GM21528 (cell line): ENCODE results near the gene PCDH8.

ENCODE experiments used
- ATAC-seq: cut with Tn5 transposase; IDR thresholded peaks from one replicate; pipeline ENCODE4 v1.9.1; 2021; ENCODE audit warnings: mild to moderate bottlenecking, moderate library complexity; ENCODE audit not compliant: unreplicated experiment, low FRiP score

PCDH8 gene

GRCh38 chr13:52850396-52851136 is 2.1 kb upstream of the PCDH8 start:
- ATAC-seq, result peak; percentile 50

DNA sequence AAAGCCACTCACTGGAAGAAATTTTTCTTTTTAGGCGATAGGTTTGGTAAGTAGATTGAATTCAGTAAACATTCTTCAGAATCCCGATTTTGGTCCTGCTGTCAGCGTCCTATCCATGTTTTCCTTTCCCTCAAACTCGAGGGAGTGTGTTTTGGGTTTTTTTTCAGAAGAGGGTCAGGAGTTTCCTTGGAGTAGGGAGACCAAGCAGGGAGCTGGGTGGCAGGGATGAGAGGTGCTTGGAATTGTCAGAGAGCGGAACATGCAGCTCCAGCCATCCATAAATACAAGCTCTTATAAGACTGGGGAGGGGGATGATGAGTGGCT is 1.6 kb upstream of the PCDH8 start:
- ATAC-seq, result no peak

DNA sequence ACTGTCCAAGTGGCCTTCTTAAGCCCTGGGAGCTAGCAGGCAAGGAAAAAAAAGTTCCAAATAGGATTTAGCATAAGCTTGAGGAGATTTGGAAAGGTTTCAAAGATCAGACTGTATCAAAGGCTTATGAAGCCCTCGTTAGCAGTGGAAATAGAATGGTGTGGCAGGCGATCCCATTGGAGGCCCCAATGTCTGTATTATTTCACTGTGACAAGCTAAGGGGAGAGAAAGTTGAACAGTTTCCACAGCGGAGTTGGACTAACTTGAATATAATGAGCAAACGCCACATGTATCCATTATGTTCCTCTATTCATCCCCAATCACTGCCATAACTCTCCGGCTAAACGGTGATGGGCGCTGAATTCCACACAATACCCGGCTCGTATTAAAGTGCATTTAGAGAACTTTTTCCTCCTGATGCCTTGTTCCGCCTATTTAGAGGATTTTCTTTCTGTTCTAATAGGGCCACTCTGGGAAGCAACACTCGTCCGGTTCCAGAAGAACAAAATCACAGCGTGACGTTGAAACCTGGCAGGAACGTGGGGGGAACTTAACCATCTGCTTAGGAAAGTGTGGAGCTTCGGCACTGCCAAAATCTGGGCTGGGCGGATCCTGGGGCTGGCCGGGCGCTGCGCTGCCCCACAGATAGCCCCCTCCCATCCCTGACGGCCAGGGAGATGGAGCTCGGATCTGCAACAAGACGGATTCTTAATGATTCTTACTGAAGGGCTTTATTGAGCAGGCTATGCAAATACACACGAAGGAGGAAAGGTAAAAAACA is 1.0 kb upstream of the PCDH8 start:
- ATAC-seq, result no peak

GRCh38 chr13:52847682-52848432 is 583 bp downstream of the PCDH8 start:
- no peak for ATAC-seq

DNA sequence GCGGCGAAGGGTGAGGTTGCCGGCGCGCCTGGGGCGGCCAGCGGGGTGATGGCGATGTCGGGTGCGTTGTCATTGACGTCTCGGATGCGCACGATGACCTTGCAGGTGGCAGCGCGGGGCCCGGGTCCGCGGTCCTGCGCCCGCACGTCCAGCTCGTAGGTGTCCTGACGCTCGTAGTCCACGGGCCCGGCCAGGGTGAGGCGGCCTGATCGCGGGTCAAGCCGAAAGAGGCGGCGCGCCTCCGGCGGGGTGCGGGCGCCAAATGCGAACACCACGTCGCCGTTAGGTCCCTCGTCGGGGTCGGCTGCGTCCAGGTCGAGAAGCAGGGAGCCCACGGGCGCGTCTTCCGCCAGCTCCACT is 1.1 kb downstream of the PCDH8 start:
- no peak for ATAC-seq

- ATAC-seq, result no peak
Measured at GRCh38 chr13:52846567-52847321, 1.7 kb downstream of the PCDH8 start.

GRCh38 chr13:52845766-52846566 is 2.5 kb downstream of the PCDH8 start:
- ATAC-seq, result no peak

DNA sequence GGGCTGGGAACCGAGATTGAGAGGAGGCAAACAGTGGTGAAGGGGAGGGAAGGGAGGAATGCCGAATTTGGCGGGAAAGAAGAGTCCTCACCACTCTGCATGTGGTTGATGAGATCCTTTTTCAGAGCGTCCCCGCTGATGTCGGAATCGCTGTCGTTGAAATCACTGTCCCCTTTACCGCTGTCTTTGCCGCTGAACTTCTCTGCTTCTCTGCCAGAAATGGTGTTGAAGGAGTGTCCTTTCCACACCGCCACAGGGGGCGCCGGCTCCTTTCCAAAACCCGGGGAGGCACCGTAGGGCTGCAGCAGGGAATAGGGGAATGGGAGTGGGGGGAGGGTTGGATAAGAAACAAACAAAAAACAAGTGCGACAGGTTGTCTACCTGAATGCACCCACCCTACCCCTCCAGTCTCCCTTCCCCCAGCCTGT is 3.1 kb downstream of the PCDH8 start:
- no peak for ATAC-seq

DNA sequence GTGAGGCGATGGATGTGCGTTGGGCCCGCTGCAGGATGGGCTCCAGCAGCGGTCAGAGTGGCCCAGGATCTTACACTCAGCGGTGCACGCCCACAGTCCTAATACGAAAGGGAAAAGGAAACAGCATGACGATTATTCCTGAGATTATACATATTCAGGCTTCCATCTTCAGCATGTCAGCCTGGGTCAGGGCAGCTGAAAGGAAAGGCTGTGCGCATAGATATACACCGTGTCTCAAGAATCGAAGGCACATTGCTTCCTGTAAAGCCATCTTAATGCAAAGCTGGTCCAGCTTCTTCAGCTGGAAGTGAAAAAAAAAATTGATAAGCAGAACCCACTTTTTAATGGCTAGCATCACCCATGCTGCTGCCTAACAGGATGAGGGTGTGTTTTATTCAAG is 3.6 kb downstream of the PCDH8 start:
- no peak for ATAC-seq

GRCh38 chr13:52842441-52842840 is 6.0 kb downstream of the PCDH8 start:
- no peak for ATAC-seq

DNA sequence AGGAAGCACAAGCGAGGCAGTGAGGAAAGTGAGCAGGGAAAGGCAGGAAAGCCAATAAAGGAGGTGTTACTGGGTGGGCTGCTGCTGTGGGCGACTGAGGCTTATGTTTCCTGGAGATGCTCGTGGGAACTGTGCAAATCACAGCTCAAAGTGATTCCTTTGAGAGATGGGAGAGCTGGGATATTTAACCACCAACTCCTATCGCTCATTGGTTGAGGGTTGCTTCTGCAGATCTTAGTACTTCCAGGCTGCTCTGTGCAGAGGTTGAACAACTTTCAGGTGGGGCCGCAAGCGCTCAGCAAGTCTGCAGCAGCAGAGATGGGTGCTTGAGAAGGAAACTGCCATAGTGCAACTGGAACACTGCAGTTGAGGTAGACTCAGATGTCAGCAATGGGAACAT is 8.4 kb downstream of the PCDH8 start:
- ATAC-seq, result no peak

- no peak for ATAC-seq
Measured at GRCh38 chr13:52838433-52839107, 9.9 kb downstream of the PCDH8 start.

DNA sequence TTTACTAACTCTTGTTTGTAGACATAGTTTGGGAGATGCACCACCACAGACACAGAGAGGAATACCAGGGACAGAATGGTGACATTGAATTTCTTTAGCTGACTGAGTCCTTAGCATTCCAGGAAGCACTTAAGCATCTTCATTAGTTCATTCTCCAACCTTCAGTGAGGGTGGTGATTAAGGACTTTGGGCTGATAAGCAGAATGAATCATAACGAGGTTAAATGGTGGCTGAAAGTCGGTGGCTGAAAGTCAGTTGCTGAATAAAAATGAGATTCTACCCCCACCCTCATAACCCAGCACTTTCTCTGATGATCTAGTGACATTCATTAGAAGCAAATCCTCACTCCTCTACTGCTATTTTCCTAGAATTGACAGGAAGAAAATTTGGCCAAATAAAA is 10.6 kb downstream of the PCDH8 start:
- ATAC-seq, result no peak

GRCh38 chr13:52835071-52835839 is 13.2 kb downstream of the PCDH8 start:
- no peak for ATAC-seq

- no peak for ATAC-seq
Measured at GRCh38 chr13:52833296-52833875, 15.1 kb downstream of the PCDH8 start.

DNA sequence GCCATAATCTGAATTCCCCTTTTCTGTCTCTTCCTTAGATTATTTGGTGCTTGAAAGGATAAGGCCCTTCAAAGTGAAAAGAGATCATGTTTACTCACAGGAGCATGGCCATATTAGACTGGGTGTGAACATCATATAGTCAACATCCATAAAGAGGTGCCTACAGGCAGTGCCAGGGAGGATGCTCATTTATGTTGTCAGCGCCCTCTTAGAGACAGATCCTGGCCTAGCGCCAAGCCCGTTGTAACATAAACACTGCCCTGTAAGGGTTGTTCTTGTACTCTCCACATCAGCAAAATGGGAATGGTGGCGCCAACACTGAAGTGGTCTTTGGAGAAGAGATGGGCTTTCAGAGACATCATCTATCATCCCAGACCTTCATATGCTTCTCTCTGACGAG is 16.1 kb downstream of the PCDH8 start:
- ATAC-seq, result no peak

DNA sequence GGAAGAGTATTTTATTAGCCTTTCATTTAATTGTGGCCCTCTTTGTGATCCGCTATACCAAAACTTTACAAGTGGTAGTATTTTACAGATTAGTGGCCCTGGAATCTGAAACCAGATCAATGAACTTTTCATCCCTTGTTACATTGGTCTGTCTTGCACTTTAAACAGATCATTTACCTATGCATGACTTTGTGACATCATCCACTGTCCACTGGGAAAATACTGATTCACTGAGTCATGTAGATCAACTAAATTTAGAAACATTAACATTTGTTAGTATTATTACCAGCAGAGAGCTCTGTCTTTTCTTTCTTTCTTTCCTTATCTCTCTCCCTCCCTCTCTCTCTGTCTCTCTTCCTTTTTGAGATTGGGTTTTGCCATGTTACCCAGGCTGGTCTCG is 17.5 kb downstream of the PCDH8 start:
- no peak for ATAC-seq

DNA sequence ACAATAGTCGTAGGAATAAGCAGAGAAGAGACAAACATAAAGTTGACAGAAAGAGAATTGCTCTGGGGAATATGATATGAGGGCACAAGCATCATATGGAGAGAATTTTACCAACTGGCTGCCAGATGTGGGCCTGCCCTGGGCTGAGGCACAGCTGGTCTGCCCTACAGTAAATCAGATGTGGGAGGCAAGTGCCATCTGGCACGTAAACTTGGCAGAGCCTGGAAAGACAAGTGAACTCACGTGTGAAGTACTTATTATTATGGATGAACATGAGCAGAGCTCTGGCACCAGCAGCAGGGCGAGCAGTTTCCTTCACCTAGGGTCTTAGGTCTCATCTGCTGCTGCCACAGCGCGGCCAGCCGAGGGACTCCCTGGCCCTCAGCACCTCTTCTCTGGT is 20.6 kb downstream of the PCDH8 start:
- no peak for ATAC-seq
